HG02973 (cell line): ENCODE results near the gene ARF1.

Experiments
- ATAC-seq: cut with Tn5 transposase; IDR thresholded peaks from one replicate; pipeline ENCODE4 v1.9.1; 2021; ENCODE audit warnings: moderate library complexity; ENCODE audit not compliant: unreplicated experiment

ARF1 gene

GRCh38 chr1:228145463-228146416 lies 63.2 kb downstream of the ARF1 start:
- no peak for ATAC-seq

- no peak for ATAC-seq
Measured at GRCh38 chr1:228146417-228147150, 64.1 kb downstream of the ARF1 start.

- no peak for ATAC-seq
Measured at GRCh38 chr1:228147151-228147693, 64.7 kb downstream of the ARF1 start.

GRCh38 chr1:228147768-228148167 lies 65.3 kb downstream of the ARF1 start:
- ATAC-seq = no peak

- no peak for ATAC-seq
Measured at GRCh38 chr1:228148196-228148861, 65.8 kb downstream of the ARF1 start.
